A549 (cell line): Measurements from ENCODE around the gene GPR6.

Experiments used
- BHLHE40 ChIP-seq: IDR thresholded peaks from 2 replicates; pipeline ENCODE4 v1.6.1; 2012; ENCODE audit warnings: low read depth, low read length, inconsistent platforms
- CEBPB ChIP-seq, 2 experiments: fragments of >200 bp in 1 of 2; sonication (Bioruptor Twin) in 1 of 2; formaldehyde crosslinking in 1 of 2; IDR thresholded peaks; 2 replicates each; pipeline ENCODE4 v1.6.1; 2012 to 2016
- EP300 ChIP-seq, 2 experiments: fragments of >200 bp; sonication (Bioruptor Twin); formaldehyde crosslinking; IDR thresholded peaks; 2 replicates in 1 of 2; 3 replicates in 1 of 2; pipeline ENCODE4 v1.6.1; 2016 to 2017
- ESRRA ChIP-seq: fragments of 150-350 bp; IDR thresholded peaks from 2 replicates; pipeline ENCODE4 v1.6.1; 2014; ENCODE audit warnings: mild to moderate bottlenecking, low read length, borderline replicate concordance
- HEYL ChIP-seq: fragments of 250-450 bp; sonication (Bioruptor Pico); IDR thresholded peaks from 2 replicates; pipeline ENCODE4 v1.8.0; 2021; ENCODE audit warnings: mild to moderate bottlenecking, moderate library complexity
- HOXA7 ChIP-seq: fragments of 250-450 bp; sonication (Bioruptor Pico); IDR thresholded peaks from 2 replicates; pipeline ENCODE4 v1.5.0; 2020; ENCODE audit warnings: mild to moderate bottlenecking, moderate library complexity
- POLR2A ChIP-seq: IDR thresholded peaks from 2 replicates; pipeline ENCODE4 v1.6.1; 2012; ENCODE audit warnings: mild to moderate bottlenecking, low read length
- REST ChIP-seq: fragments of 200-600 bp; sonication (generic); IDR thresholded peaks from 2 replicates; pipeline ENCODE4 v1.6.1; 2016; ENCODE audit warnings: antibody characterized with exemption, mild to moderate bottlenecking, moderate library complexity
- ZFP36 ChIP-seq: fragments of 450-650 bp; IDR thresholded peaks from 2 replicates; pipeline ENCODE4 v1.6.1; 2014; ENCODE audit warnings: borderline replicate concordance; ENCODE audit not compliant: partially characterized antibody
- TF ChIP-seq, protein P1 (sequence below): fragments of >200 bp; sonication (Bioruptor Twin); formaldehyde crosslinking; IDR thresholded peaks from 3 replicates; pipeline ENCODE4 v1.5.1; 2016

DNA sequence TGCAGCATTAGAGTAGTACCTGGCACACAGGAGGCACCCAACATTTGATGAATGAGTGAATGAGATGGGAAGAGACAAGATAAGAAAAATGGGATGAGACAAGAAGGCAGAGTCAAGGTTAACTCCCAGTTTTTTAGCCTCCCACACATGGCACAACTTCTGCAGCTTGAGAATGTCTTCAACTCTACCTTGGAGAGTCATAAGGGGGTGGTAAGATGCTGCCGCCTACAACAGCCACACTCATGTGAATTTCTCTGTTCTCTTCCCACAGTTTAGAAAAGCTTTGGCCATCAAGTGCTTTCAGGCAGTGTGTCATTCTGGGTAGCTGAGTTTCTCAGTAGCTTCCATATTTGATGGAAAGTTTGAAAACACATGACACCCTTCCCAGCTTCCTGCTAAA lies 19.5 kb upstream of the GPR6 start:
- TF ChIP-seq BHLHE40 (no peak), POLR2A (no peak), EP300 (IDR thresholded peaks at IDR 0.05) (no peak), HEYL (CRISPR knock-in tag) (no peak), ZFP36 (no peak), HOXA7 (no peak), REST (no peak), ESRRA (no peak), CEBPB (IDR thresholded peaks at IDR 0.05) (no peak)
- TF ChIP-seq, protein P1, sequence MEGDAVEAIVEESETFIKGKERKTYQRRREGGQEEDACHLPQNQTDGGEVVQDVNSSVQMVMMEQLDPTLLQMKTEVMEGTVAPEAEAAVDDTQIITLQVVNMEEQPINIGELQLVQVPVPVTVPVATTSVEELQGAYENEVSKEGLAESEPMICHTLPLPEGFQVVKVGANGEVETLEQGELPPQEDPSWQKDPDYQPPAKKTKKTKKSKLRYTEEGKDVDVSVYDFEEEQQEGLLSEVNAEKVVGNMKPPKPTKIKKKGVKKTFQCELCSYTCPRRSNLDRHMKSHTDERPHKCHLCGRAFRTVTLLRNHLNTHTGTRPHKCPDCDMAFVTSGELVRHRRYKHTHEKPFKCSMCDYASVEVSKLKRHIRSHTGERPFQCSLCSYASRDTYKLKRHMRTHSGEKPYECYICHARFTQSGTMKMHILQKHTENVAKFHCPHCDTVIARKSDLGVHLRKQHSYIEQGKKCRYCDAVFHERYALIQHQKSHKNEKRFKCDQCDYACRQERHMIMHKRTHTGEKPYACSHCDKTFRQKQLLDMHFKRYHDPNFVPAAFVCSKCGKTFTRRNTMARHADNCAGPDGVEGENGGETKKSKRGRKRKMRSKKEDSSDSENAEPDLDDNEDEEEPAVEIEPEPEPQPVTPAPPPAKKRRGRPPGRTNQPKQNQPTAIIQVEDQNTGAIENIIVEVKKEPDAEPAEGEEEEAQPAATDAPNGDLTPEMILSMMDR, result no peak
